GM19467 (cell line): ENCODE results near the gene NCAN.
"Not testable (repeated sequence)": the region's sequence is repeated elsewhere in the genome, so short reads cannot be mapped to it uniquely, and the experiment has no call there.

Source experiments
- ATAC-seq: cut with Tn5 transposase; IDR thresholded peaks from one replicate; pipeline ENCODE4 v1.9.1; 2021; ENCODE audit warnings: mild to moderate bottlenecking, moderate library complexity; ENCODE audit not compliant: unreplicated experiment

Gene NCAN

GRCh38 chr19:19192910-19193423, 18.8 kb upstream of the NCAN start:
- ATAC-seq = no peak

GRCh38 chr19:19193926-19194325, 17.8 kb upstream of the NCAN start:
- ATAC-seq = no peak

- no peak for ATAC-seq
Measured at GRCh38 chr19:19201697-19202630, 9.8 kb upstream of the NCAN start.

GRCh38 chr19:19202707-19203011, 9.1 kb upstream of the NCAN start:
- ATAC-seq = no peak

GRCh38 chr19:19203012-19203856, 8.5 kb upstream of the NCAN start, which contains the start of gene NR2C2AP:
NR2C2AP (minus strand) TSS chr19:19203414; CDS start chr19:19203060, 354 bp downstream.
- no peak for ATAC-seq

- ATAC-seq = no peak
Measured at GRCh38 chr19:19204181-19204580, 7.6 kb upstream of the NCAN start.

- ATAC-seq = no peak
Measured at GRCh38 chr19:19205416-19206410, 6.0 kb upstream of the NCAN start.

- ATAC-seq = no peak
Measured at GRCh38 chr19:19206938-19207337, 4.8 kb upstream of the NCAN start.

GRCh38 chr19:19207637-19208572, 3.9 kb upstream of the NCAN start:
- no peak for ATAC-seq

- no peak for ATAC-seq
Measured at GRCh38 chr19:19209372-19209771, 2.4 kb upstream of the NCAN start.

GRCh38 chr19:19212916-19213315, 1.2 kb downstream of the NCAN start:
- no peak for ATAC-seq

GRCh38 chr19:19213426-19214158, 1.8 kb downstream of the NCAN start:
- ATAC-seq = no peak

- ATAC-seq = no peak
Measured at GRCh38 chr19:19214159-19214490, 2.4 kb downstream of the NCAN start.

- ATAC-seq = no peak
Measured at GRCh38 chr19:19214892-19215291, 3.1 kb downstream of the NCAN start.

GRCh38 chr19:19215792-19216191, 4.0 kb downstream of the NCAN start:
- no peak for ATAC-seq

- ATAC-seq = no peak
Measured at GRCh38 chr19:19217099-19217498, 5.3 kb downstream of the NCAN start.

- ATAC-seq = no peak
Measured at GRCh38 chr19:19218911-19219310, 7.2 kb downstream of the NCAN start.

GRCh38 chr19:19221000-19221399, 9.2 kb downstream of the NCAN start:
- ATAC-seq = not testable (repeated sequence)

GRCh38 chr19:19223060-19223459, 11.3 kb downstream of the NCAN start:
- no peak for ATAC-seq
